ENCODE results near the gene CTNND1. TPM values are rescaled to one million over a fixed set of nuclear protein-coding genes. Genes with fewer than 3 reads are reported as not detected.

CTNND1 gene
- total and polyA plus RNA-seq, 4 donors, result 113 to 149 (median 131) TPM

GRCh38 chr11:57758174-57758573 lies 3.4 kb upstream of the CTNND1 start:
- H3K27ac ChIP-seq (ENCODE audit: low read depth, low read length), result no peak overlapping the region
- no CpG with 5 or more reads among the region's 3 CpGs for WGBS (ENCODE audit: insufficient coverage)
- peaks cover 5% of the 10 kb centered on the region for H3K4me1 ChIP-seq (ENCODE audit: control insufficient read depth, insufficient read depth, low read length)
- no peaks in the 10 kb centered on the region for H3K27me3 ChIP-seq (ENCODE audit: control insufficient read depth, insufficient read depth, low read length)
- H3K36me3 ChIP-seq (ENCODE audit: control insufficient read depth, insufficient read depth, low read length), result no peaks in the 10 kb centered on the region
- H3K9me3 ChIP-seq (ENCODE audit: control insufficient read depth, insufficient read depth, low read length), result no peaks in the 10 kb centered on the region
- H3K4me3 ChIP-seq (ENCODE audit: low read depth, low read length), result no peak overlapping the region
- DNase-seq (ENCODE audit: low read depth in 4 of 6, low spot score in 6 of 6), result no peak

- Histone ChIP-seq H3K27me3 (ENCODE audit: control insufficient read depth, insufficient read depth, low read length) (no peaks in the 10 kb centered on the region), H3K9me3 (ENCODE audit: control insufficient read depth, insufficient read depth, low read length) (no peaks in the 10 kb centered on the region), H3K4me1 (ENCODE audit: control insufficient read depth, insufficient read depth, low read length) (peaks cover 18% of the 10 kb centered on the region), H3K27ac (ENCODE audit: low read depth, low read length) (peak overlapping the region; percentile 99), H3K36me3 (ENCODE audit: control insufficient read depth, insufficient read depth, low read length) (no peaks in the 10 kb centered on the region), H3K4me3 (ENCODE audit: low read depth, low read length) (peak overlapping the region; percentile 94)
- DNase-seq (ENCODE audit: low read depth in 4 of 6, low spot score in 6 of 6), result peak in 2 of 6 donors; percentile 47 to 64
- WGBS (ENCODE audit: insufficient coverage), result no CpG with 5 or more reads among the region's 9 CpGs
Measured at GRCh38 chr11:57762235-57762861, 746 bp downstream of the CTNND1 start.

- Histone ChIP-seq H3K36me3 (ENCODE audit: control insufficient read depth, insufficient read depth, low read length) (no peaks in the 10 kb centered on the region), H3K27me3 (ENCODE audit: control insufficient read depth, insufficient read depth, low read length) (no peaks in the 10 kb centered on the region), H3K4me3 (ENCODE audit: low read depth, low read length) (peak overlapping the region; percentile 94), H3K9me3 (ENCODE audit: control insufficient read depth, insufficient read depth, low read length) (no peaks in the 10 kb centered on the region), H3K27ac (ENCODE audit: low read depth, low read length) (peak overlapping the region; percentile 99), H3K4me1 (ENCODE audit: control insufficient read depth, insufficient read depth, low read length) (peaks cover 24% of the 10 kb centered on the region)
- DNase-seq (ENCODE audit: low read depth in 4 of 6, low spot score in 6 of 6), result peak in 3 of 6 donors; percentile 74 to 93 (median 86)
- no CpG with 5 or more reads among the region's 1 CpG for WGBS (ENCODE audit: insufficient coverage)
Measured at GRCh38 chr11:57763568-57763967, 2.0 kb downstream of the CTNND1 start.

GRCh38 chr11:57764021-57764420 lies 2.4 kb downstream of the CTNND1 start:
- H3K4me3 ChIP-seq (ENCODE audit: low read depth, low read length), result peak overlapping the region; percentile 94
- DNase-seq (ENCODE audit: low read depth in 4 of 6, low spot score in 6 of 6), result peak in 2 of 6 donors; percentile 51 to 72
- H3K36me3 ChIP-seq (ENCODE audit: control insufficient read depth, insufficient read depth, low read length), result no peaks in the 10 kb centered on the region
- no peaks in the 10 kb centered on the region for H3K9me3 ChIP-seq (ENCODE audit: control insufficient read depth, insufficient read depth, low read length)
- WGBS (ENCODE audit: insufficient coverage), result 0% methylated on average over 1 of the region's 4 CpGs
- no peaks in the 10 kb centered on the region for H3K27me3 ChIP-seq (ENCODE audit: control insufficient read depth, insufficient read depth, low read length)
- peak overlapping the region; percentile 99 for H3K27ac ChIP-seq (ENCODE audit: low read depth, low read length)
- H3K4me1 ChIP-seq (ENCODE audit: control insufficient read depth, insufficient read depth, low read length), result peaks cover 24% of the 10 kb centered on the region

- Histone ChIP-seq H3K4me3 (ENCODE audit: low read depth, low read length) (peak overlapping the region; percentile 94), H3K27ac (ENCODE audit: low read depth, low read length) (peak overlapping the region; percentile 99), H3K36me3 (ENCODE audit: control insufficient read depth, insufficient read depth, low read length) (no peaks in the 10 kb centered on the region), H3K27me3 (ENCODE audit: control insufficient read depth, insufficient read depth, low read length) (no peaks in the 10 kb centered on the region), H3K9me3 (ENCODE audit: control insufficient read depth, insufficient read depth, low read length) (no peaks in the 10 kb centered on the region), H3K4me1 (ENCODE audit: control insufficient read depth, insufficient read depth, low read length) (peaks cover 24% of the 10 kb centered on the region)
- WGBS (ENCODE audit: insufficient coverage), result no CpG with 5 or more reads among the region's 2 CpGs
- DNase-seq (ENCODE audit: low read depth in 4 of 6, low spot score in 6 of 6), result peak in 2 of 6 donors; percentile 38 to 55
Measured at GRCh38 chr11:57764566-57764965, 3.0 kb downstream of the CTNND1 start.

- H3K9me3 ChIP-seq (ENCODE audit: control insufficient read depth, insufficient read depth, low read length), result no peaks in the 10 kb centered on the region
- no peaks in the 10 kb centered on the region for H3K27me3 ChIP-seq (ENCODE audit: control insufficient read depth, insufficient read depth, low read length)
- peak overlapping the region; percentile 94 for H3K4me3 ChIP-seq (ENCODE audit: low read depth, low read length)
- no peak for DNase-seq (ENCODE audit: low read depth in 4 of 6, low spot score in 6 of 6)
- peaks cover 24% of the 10 kb centered on the region for H3K4me1 ChIP-seq (ENCODE audit: control insufficient read depth, insufficient read depth, low read length)
- no peak overlapping the region for H3K27ac ChIP-seq (ENCODE audit: low read depth, low read length)
- WGBS (ENCODE audit: insufficient coverage), result no CpG with 5 or more reads among the region's 2 CpGs
- H3K36me3 ChIP-seq (ENCODE audit: control insufficient read depth, insufficient read depth, low read length), result no peaks in the 10 kb centered on the region
Measured at GRCh38 chr11:57764972-57765371, 3.4 kb downstream of the CTNND1 start.

GRCh38 chr11:57770793-57771192 lies 9.2 kb downstream of the CTNND1 start:
- H3K9me3 ChIP-seq (ENCODE audit: control insufficient read depth, insufficient read depth, low read length), result no peaks in the 10 kb centered on the region
- peaks cover 13% of the 10 kb centered on the region for H3K4me1 ChIP-seq (ENCODE audit: control insufficient read depth, insufficient read depth, low read length)
- no peak overlapping the region for H3K27ac ChIP-seq (ENCODE audit: low read depth, low read length)
- no peaks in the 10 kb centered on the region for H3K36me3 ChIP-seq (ENCODE audit: control insufficient read depth, insufficient read depth, low read length)
- no peaks in the 10 kb centered on the region for H3K27me3 ChIP-seq (ENCODE audit: control insufficient read depth, insufficient read depth, low read length)
- DNase-seq (ENCODE audit: low read depth in 4 of 6, low spot score in 6 of 6), result no peak
- WGBS (ENCODE audit: insufficient coverage), result no CpG with 5 or more reads among the region's 1 CpG
- H3K4me3 ChIP-seq (ENCODE audit: low read depth, low read length), result no peak overlapping the region

GRCh38 chr11:57771365-57771764 lies 9.8 kb downstream of the CTNND1 start:
- Histone ChIP-seq H3K27me3 (ENCODE audit: control insufficient read depth, insufficient read depth, low read length) (no peaks in the 10 kb centered on the region), H3K9me3 (ENCODE audit: control insufficient read depth, insufficient read depth, low read length) (no peaks in the 10 kb centered on the region), H3K4me1 (ENCODE audit: control insufficient read depth, insufficient read depth, low read length) (peaks cover 14% of the 10 kb centered on the region), H3K36me3 (ENCODE audit: control insufficient read depth, insufficient read depth, low read length) (no peaks in the 10 kb centered on the region), H3K4me3 (ENCODE audit: low read depth, low read length) (no peak overlapping the region), H3K27ac (ENCODE audit: low read depth, low read length) (no peak overlapping the region)
- no peak for DNase-seq (ENCODE audit: low read depth in 4 of 6, low spot score in 6 of 6)
- WGBS (ENCODE audit: insufficient coverage), result 90% methylated on average over 1 of the region's 3 CpGs

GRCh38 chr11:57772562-57772961 lies 11.0 kb downstream of the CTNND1 start:
- Histone ChIP-seq H3K4me3 (ENCODE audit: low read depth, low read length) (no peak overlapping the region), H3K9me3 (ENCODE audit: control insufficient read depth, insufficient read depth, low read length) (no peaks in the 10 kb centered on the region), H3K27me3 (ENCODE audit: control insufficient read depth, insufficient read depth, low read length) (no peaks in the 10 kb centered on the region), H3K36me3 (ENCODE audit: control insufficient read depth, insufficient read depth, low read length) (no peaks in the 10 kb centered on the region), H3K4me1 (ENCODE audit: control insufficient read depth, insufficient read depth, low read length) (peaks cover 16% of the 10 kb centered on the region), H3K27ac (ENCODE audit: low read depth, low read length) (no peak overlapping the region)
- DNase-seq (ENCODE audit: low read depth in 4 of 6, low spot score in 6 of 6), result no peak
- WGBS (ENCODE audit: insufficient coverage), result 80% methylated on average over 2 of the region's 4 CpGs

GRCh38 chr11:57773026-57773598 lies 11.5 kb downstream of the CTNND1 start:
- Histone ChIP-seq H3K27me3 (ENCODE audit: control insufficient read depth, insufficient read depth, low read length) (no peaks in the 10 kb centered on the region), H3K9me3 (ENCODE audit: control insufficient read depth, insufficient read depth, low read length) (no peaks in the 10 kb centered on the region), H3K27ac (ENCODE audit: low read depth, low read length) (no peak overlapping the region), H3K4me3 (ENCODE audit: low read depth, low read length) (no peak overlapping the region), H3K4me1 (ENCODE audit: control insufficient read depth, insufficient read depth, low read length) (peaks cover 17% of the 10 kb centered on the region), H3K36me3 (ENCODE audit: control insufficient read depth, insufficient read depth, low read length) (no peaks in the 10 kb centered on the region)
- DNase-seq (ENCODE audit: low read depth in 4 of 6, low spot score in 6 of 6), result no peak
- WGBS (ENCODE audit: insufficient coverage), result 96% methylated on average over 3 of the region's 5 CpGs

Data from spinal cord (tissue), 10 donors.